Activated naive CD8-positive, alpha-beta T cell treated with anti-CD3 and anti-CD28 coated beads, Interleukin-2, amount 50 U/mL, for 24 hours (primary cell): ENCODE data around the gene TMPRSS12.
"Not testable (repeated sequence)": the region's sequence is repeated elsewhere in the genome, so short reads cannot be mapped to it uniquely, and the experiment has no call there.

Experiments
- ATAC-seq: fragments of 150-1000 bp; cut with Tn5 transposase; one replicate; pipeline ENCODE4 v1.10.0; 2021
- DNase-seq: peaks from one replicate; pipeline ENCODE4 v3.0.0; 2021
- H3K27ac Mint-ChIP-seq: one replicate; pipeline ENCODE4 v1.8.0; 2021; ENCODE audit warnings: mild to moderate bottlenecking, mixed read lengths
- H3K27me3 Mint-ChIP-seq: one replicate; pipeline ENCODE4 v1.8.0; 2021; ENCODE audit warnings: mixed read lengths
- H3K36me3 Mint-ChIP-seq: one replicate; pipeline ENCODE4 v1.8.0; 2021; ENCODE audit warnings: low read depth, mixed read lengths
- H3K4me1 Mint-ChIP-seq: one replicate; pipeline ENCODE4 v1.8.0; 2021; ENCODE audit warnings: mixed read lengths
- H3K4me3 Mint-ChIP-seq: one replicate; pipeline ENCODE4 v1.8.0; 2021; ENCODE audit warnings: mild to moderate bottlenecking, moderate library complexity, mixed read lengths
- H3K9me3 Mint-ChIP-seq: one replicate; pipeline ENCODE4 v1.8.0; 2021; ENCODE audit warnings: mixed read lengths

The TMPRSS12 gene

GRCh38 chr12:50926932-50927331 lies 84.2 kb downstream of the TMPRSS12 start:
- H3K36me3 Mint-ChIP-seq, DNase-seq, H3K9me3 Mint-ChIP-seq, H3K27me3 Mint-ChIP-seq, H3K27ac Mint-ChIP-seq, ATAC-seq: not testable (repeated sequence)
- H3K4me1 Mint-ChIP-seq: peaks cover 52% of the 10 kb centered on the region
- H3K4me3 Mint-ChIP-seq: peak overlapping the region; percentile 77

GRCh38 chr12:50927356-50927755 lies 84.6 kb downstream of the TMPRSS12 start:
- H3K4me1 Mint-ChIP-seq: peaks cover 51% of the 10 kb centered on the region
- H3K4me3 Mint-ChIP-seq: peak overlapping the region; percentile 15
- no peaks in the 10 kb centered on the region for H3K27me3 Mint-ChIP-seq
- H3K9me3 Mint-ChIP-seq: no peaks in the 10 kb centered on the region
- H3K27ac Mint-ChIP-seq: no peak overlapping the region
- no peak for ATAC-seq
- DNase-seq: no peak
- peaks cover 2% of the 10 kb centered on the region for H3K36me3 Mint-ChIP-seq

GRCh38 chr12:50927766-50928224 lies 85.1 kb downstream of the TMPRSS12 start:
- Mint-ChIP-seq H3K27me3 (no peaks in the 10 kb centered on the region), H3K4me3 (peak overlapping the region; percentile 40), H3K27ac (no peak overlapping the region), H3K4me1 (peaks cover 49% of the 10 kb centered on the region), H3K36me3 (peaks cover 2% of the 10 kb centered on the region), H3K9me3 (no peaks in the 10 kb centered on the region)
- ATAC-seq (no peak), DNase-seq (no peak)

GRCh38 chr12:50928392-50928791 lies 85.7 kb downstream of the TMPRSS12 start:
- Mint-ChIP-seq H3K27me3 (no peaks in the 10 kb centered on the region), H3K4me3 (no peak overlapping the region), H3K9me3 (no peaks in the 10 kb centered on the region), H3K4me1 (peaks cover 46% of the 10 kb centered on the region), H3K27ac (no peak overlapping the region), H3K36me3 (peaks cover 2% of the 10 kb centered on the region)
- ATAC-seq (no peak), DNase-seq (no peak)

- ATAC-seq (no peak), DNase-seq (no peak)
- H3K4me3 Mint-ChIP-seq: no peak overlapping the region
- no peak overlapping the region for H3K27ac Mint-ChIP-seq
- peaks cover 32% of the 10 kb centered on the region for H3K4me1 Mint-ChIP-seq
- H3K27me3 Mint-ChIP-seq: no peaks in the 10 kb centered on the region
- H3K36me3 Mint-ChIP-seq: peaks cover 2% of the 10 kb centered on the region
- no peaks in the 10 kb centered on the region for H3K9me3 Mint-ChIP-seq
These were observed 87.1 kb downstream of the TMPRSS12 start for GRCh38 chr12:50929831-50930230.

- peaks cover 25% of the 10 kb centered on the region for H3K4me1 Mint-ChIP-seq
- not testable (repeated sequence) for DNase-seq, ATAC-seq, H3K27me3 Mint-ChIP-seq, H3K9me3 Mint-ChIP-seq, H3K27ac Mint-ChIP-seq, H3K36me3 Mint-ChIP-seq, H3K4me3 Mint-ChIP-seq
These were observed 87.8 kb downstream of the TMPRSS12 start for GRCh38 chr12:50930477-50930876.

- Mint-ChIP-seq H3K36me3 (peaks cover 4% of the 10 kb centered on the region), H3K4me1 (peaks cover 12% of the 10 kb centered on the region), H3K27ac (no peak overlapping the region), H3K27me3 (no peaks in the 10 kb centered on the region), H3K4me3 (no peak overlapping the region), H3K9me3 (no peaks in the 10 kb centered on the region)
- DNase-seq: no peak
- no peak for ATAC-seq
These were observed 90.1 kb downstream of the TMPRSS12 start for GRCh38 chr12:50932787-50933280.

GRCh38 chr12:50933459-50934124 lies 90.9 kb downstream of the TMPRSS12 start:
- DNase-seq (no peak), ATAC-seq (no peak)
- Mint-ChIP-seq H3K4me3 (no peak overlapping the region), H3K36me3 (peaks cover 4% of the 10 kb centered on the region), H3K27ac (no peak overlapping the region), H3K4me1 (peaks cover 6% of the 10 kb centered on the region), H3K9me3 (no peaks in the 10 kb centered on the region), H3K27me3 (no peaks in the 10 kb centered on the region)

GRCh38 chr12:50934371-50934851 lies 91.7 kb downstream of the TMPRSS12 start:
- Mint-ChIP-seq H3K4me3 (no peak overlapping the region), H3K36me3 (peaks cover 4% of the 10 kb centered on the region), H3K9me3 (no peaks in the 10 kb centered on the region), H3K27ac (no peak overlapping the region), H3K4me1 (peaks cover 5% of the 10 kb centered on the region), H3K27me3 (no peaks in the 10 kb centered on the region)
- DNase-seq (no peak), ATAC-seq (no peak)

- no peak for DNase-seq
- H3K9me3 Mint-ChIP-seq: no peaks in the 10 kb centered on the region
- no peak overlapping the region for H3K27ac Mint-ChIP-seq
- peaks cover 4% of the 10 kb centered on the region for H3K36me3 Mint-ChIP-seq
- no peaks in the 10 kb centered on the region for H3K27me3 Mint-ChIP-seq
- ATAC-seq: no peak
- no peak overlapping the region for H3K4me3 Mint-ChIP-seq
- peaks cover 4% of the 10 kb centered on the region for H3K4me1 Mint-ChIP-seq
These were observed 92.5 kb downstream of the TMPRSS12 start for GRCh38 chr12:50934981-50935807.

- H3K4me1 Mint-ChIP-seq: peaks cover 4% of the 10 kb centered on the region
- no peak overlapping the region for H3K4me3 Mint-ChIP-seq
- H3K9me3 Mint-ChIP-seq: no peaks in the 10 kb centered on the region
- peaks cover 2% of the 10 kb centered on the region for H3K36me3 Mint-ChIP-seq
- no peak overlapping the region for H3K27ac Mint-ChIP-seq
- no peaks in the 10 kb centered on the region for H3K27me3 Mint-ChIP-seq
- DNase-seq (no peak), ATAC-seq (no peak)
These were observed 94.2 kb downstream of the TMPRSS12 start for GRCh38 chr12:50936821-50937530.
